NK-92 treated with Interleukin-12 subunit alpha and Interleukin-12 subunit beta, amount 100 ng/mL, for 24 hours (cell line): ENCODE results near the gene SLC22A13.
A peak's percentile ranks its signal among the peaks of the same experiment; 100 is the strongest.
"Not testable (repeated sequence)": the region's sequence is repeated elsewhere in the genome, so short reads cannot be mapped to it uniquely, and the experiment has no call there.

Source experiments
- DNase-seq: peaks from one replicate; lab custom pipeline; 2025; lab: John Stamatoyannopoulos, UW

The SLC22A13 gene

GRCh38 chr3:38306941-38307340, 41.3 kb downstream of the SLC22A13 start:
- DNase-seq, result no peak

- DNase-seq, result no peak
These were observed 42.0 kb downstream of the SLC22A13 start for GRCh38 chr3:38307599-38307998.

GRCh38 chr3:38308456-38308855, 42.8 kb downstream of the SLC22A13 start:
- no peak for DNase-seq

- DNase-seq, result no peak
These were observed 45.9 kb downstream of the SLC22A13 start for GRCh38 chr3:38311476-38311875.

- no peak for DNase-seq
These were observed 46.3 kb downstream of the SLC22A13 start for GRCh38 chr3:38311941-38312340.

- DNase-seq, result no peak
These were observed 46.7 kb downstream of the SLC22A13 start for GRCh38 chr3:38312356-38312755.

- DNase-seq, result no peak
These were observed 47.7 kb downstream of the SLC22A13 start for GRCh38 chr3:38313263-38313662.

GRCh38 chr3:38313695-38314094, 48.1 kb downstream of the SLC22A13 start:
- no peak for DNase-seq

- DNase-seq, result no peak
These were observed 48.6 kb downstream of the SLC22A13 start for GRCh38 chr3:38314112-38314763.

- DNase-seq, result no peak
These were observed 49.3 kb downstream of the SLC22A13 start for GRCh38 chr3:38314764-38315487.

GRCh38 chr3:38315488-38316230, 50.0 kb downstream of the SLC22A13 start:
- no peak for DNase-seq

GRCh38 chr3:38316356-38317191, 51.0 kb downstream of the SLC22A13 start:
- DNase-seq, result no peak

- DNase-seq, result no peak
These were observed 51.7 kb downstream of the SLC22A13 start for GRCh38 chr3:38317192-38317759.

GRCh38 chr3:38318766-38319671, 53.4 kb downstream of the SLC22A13 start:
- DNase-seq, result no peak

GRCh38 chr3:38320638-38321037, 55.0 kb downstream of the SLC22A13 start:
- DNase-seq, result not testable (repeated sequence)

- no peak for DNase-seq
These were observed 57.4 kb downstream of the SLC22A13 start for GRCh38 chr3:38323060-38323459.

- DNase-seq, result no peak
These were observed 59.6 kb downstream of the SLC22A13 start for GRCh38 chr3:38325256-38325655.

GRCh38 chr3:38327335-38328009, 61.9 kb downstream of the SLC22A13 start:
- peak; percentile 32 for DNase-seq
